GM12878 (cell line): ENCODE measurements around the gene NCKAP5. TPM values are rescaled to one million over a fixed set of nuclear protein-coding genes. Genes with fewer than 3 reads are reported as not detected.

Experiments used
- ATAC-seq: fragments of 200-7000 bp; cut with Tn5 transposase; 3 replicates; pipeline ENCODE4 v1.9.1; 2020; ENCODE audit warnings: mild to moderate bottlenecking, moderate library complexity
- BruUV-seq: library from RNA; stranded (reverse); fragments of 400-500 nt; replicated peaks from 2 replicates; lab custom pipeline; 2021; lab: Mats Ljungman, UMichigan
- CTCF ChIA-PET: fragments of 300-600 bp; sonication (Branson Sonifier 250); formaldehyde crosslinking; extraction: SDS; loops from one replicate; lab custom pipeline; 2021; ENCODE audit warnings: inconsistent platforms; lab: Yijun Ruan, JAX
- POLR2A ChIA-PET: fragments of 350-600 bp; formaldehyde crosslinking; extraction: SDS; loops from one replicate; lab custom pipeline; 2021; ENCODE audit warnings: inconsistent platforms; lab: Charles Lee
- RAD21 ChIA-PET: fragments of 300-600 bp; sonication (Branson Sonifier 250); formaldehyde crosslinking; loops from one replicate; lab custom pipeline; 2023; ENCODE audit warnings: antibody characterized with exemption; ENCODE audit not compliant: unreplicated experiment; lab: Charles Lee
- SMC1A ChIA-PET: fragments of 300-600 bp; sonication (Branson Sonifier 250); formaldehyde crosslinking; loops from one replicate; lab custom pipeline; 2023; ENCODE audit not compliant: unreplicated experiment, uncharacterized antibody; lab: Charles Lee
- DNase-seq: peaks from one replicate; pipeline ENCODE4 v3.0.0-alpha.2; 2011; ENCODE audit warnings: low read depth, low spot score
- FAIRE-seq: peaks from 3 replicates; lab custom pipeline; 2011; peaks lifted over from hg19 to GRCh38; lab: Jason Lieb, UNC
- H2AFZ ChIP-seq: 2 replicates; pipeline ENCODE4 v1.6.0; 2011; ENCODE audit warnings: low read depth, low read length, control low read depth; ENCODE audit not compliant: control insufficient read depth
- H3K27ac ChIP-seq: 2 replicates; pipeline ENCODE4 v1.5.1; 2011; ENCODE audit warnings: control low read depth; ENCODE audit not compliant: control insufficient read depth, insufficient read depth
- H3K27me3 ChIP-seq, 2 experiments: replicated peaks in 1 of 2; 2 replicates each; pipeline versions ENCODE4 v1.6.0 to v1.6.1; 2011; ENCODE audit warnings: low read length in 1 of 2; ENCODE audit not compliant: control insufficient read depth in 2 of 2, insufficient read depth in 2 of 2
- H3K36me3 ChIP-seq, 2 experiments: 2 replicates each; pipeline ENCODE4 v1.5.1; 2011; ENCODE audit warnings: low read length in 1 of 2; ENCODE audit not compliant: control insufficient read depth in 2 of 2, insufficient read depth in 2 of 2
- H3K4me1 ChIP-seq: 2 replicates; pipeline ENCODE4 v1.6.1; 2011; ENCODE audit warnings: mild to moderate bottlenecking, low read length, moderate library complexity, mixed read lengths; ENCODE audit not compliant: control insufficient read depth, insufficient read depth
- H3K4me2 ChIP-seq: 2 replicates; pipeline ENCODE4 v1.6.0; 2011; ENCODE audit warnings: control low read depth; ENCODE audit not compliant: control insufficient read depth, insufficient read depth
- H3K4me3 ChIP-seq: fragments of 200-600 bp; sonication (generic); 2 replicates; pipeline ENCODE4 v1.5.1; 2016
- H3K79me2 ChIP-seq: 2 replicates; pipeline ENCODE4 v1.6.0; 2011; ENCODE audit warnings: low read length; ENCODE audit not compliant: control insufficient read depth, insufficient read depth
- H3K9ac ChIP-seq: 2 replicates; pipeline ENCODE4 v1.8.0; 2011; ENCODE audit warnings: low read length, control low read depth, mixed read lengths; ENCODE audit not compliant: control insufficient read depth, insufficient read depth
- H3K9me3 ChIP-seq: replicated peaks from 3 replicates; pipeline ENCODE4 v1.5.1; 2011; ENCODE audit warnings: mild to moderate bottlenecking, low read length; ENCODE audit not compliant: control insufficient read depth, insufficient read depth
- H4K20me1 ChIP-seq: 2 replicates; pipeline ENCODE4 v1.6.0; 2011; ENCODE audit not compliant: control insufficient read depth, insufficient read depth
- ATF2 ChIP-seq: IDR thresholded peaks from 2 replicates; pipeline ENCODE4 v1.6.1; 2012; ENCODE audit warnings: low read length, inconsistent platforms
- CEBPB ChIP-seq, 2 experiments: fragments of 150-350 bp in 1 of 2; IDR thresholded peaks; 2 replicates each; pipeline ENCODE4 v1.6.1; 2012 to 2014; ENCODE audit warnings: low read depth in 2 of 2, low read length in 2 of 2, borderline replicate concordance in 1 of 2, inconsistent platforms in 1 of 2
- DPF2 ChIP-seq: fragments of 450-650 bp; IDR thresholded peaks from 2 replicates; pipeline ENCODE4 v1.6.1; 2017; ENCODE audit warnings: mild to moderate bottlenecking
- E4F1 ChIP-seq: fragments of 450-650 bp; IDR thresholded peaks from 2 replicates; pipeline ENCODE4 v1.6.1; 2018; ENCODE audit warnings: borderline replicate concordance, mild to moderate bottlenecking; ENCODE audit not compliant: partially characterized antibody
- ELK1 ChIP-seq: IDR thresholded peaks from 2 replicates; pipeline ENCODE4 v1.6.1; 2012; ENCODE audit warnings: low read depth, low read length, improper control_type of control experiment
- ESRRA ChIP-seq: IDR thresholded peaks from 2 replicates; pipeline ENCODE4 v1.6.1; 2012; ENCODE audit warnings: mild to moderate bottlenecking, low read length, improper control_type of control experiment
- GABPA ChIP-seq: IDR thresholded peaks from 2 replicates; pipeline ENCODE4 v1.6.1; 2014; ENCODE audit warnings: antibody characterized with exemption, low read depth, mild to moderate bottlenecking, inconsistent platforms
- KLF5 ChIP-seq: fragments of 450-650 bp; IDR thresholded peaks from 2 replicates; pipeline ENCODE4 v1.6.1; 2014; ENCODE audit warnings: mild to moderate bottlenecking; ENCODE audit not compliant: partially characterized antibody
- LARP7 ChIP-seq: fragments of 450-650 bp; IDR thresholded peaks from 2 replicates; pipeline ENCODE4 v1.6.1; 2017; ENCODE audit warnings: mild to moderate bottlenecking
- MEF2B ChIP-seq: fragments of 450-650 bp; IDR thresholded peaks from 2 replicates; pipeline ENCODE4 v1.6.1; 2018; ENCODE audit warnings: mild to moderate bottlenecking, moderate library complexity; ENCODE audit not compliant: partially characterized antibody, poor library complexity, severe bottlenecking
- NR2F1 ChIP-seq: fragments of 450-650 bp; conservative IDR thresholded peaks from 2 replicates; pipeline ENCODE4 v1.6.1; 2017; ENCODE audit warnings: mild to moderate bottlenecking
- SMAD1 ChIP-seq: fragments of 450-650 bp; IDR thresholded peaks from 2 replicates; pipeline ENCODE4 v1.6.1; 2018; ENCODE audit warnings: mild to moderate bottlenecking, low read depth; ENCODE audit not compliant: partially characterized antibody
- ZBTB40 ChIP-seq: fragments of 450-650 bp; IDR thresholded peaks from 2 replicates; pipeline ENCODE4 v1.6.1; 2016; ENCODE audit warnings: mild to moderate bottlenecking, moderate library complexity, borderline replicate concordance
- ZNF217 ChIP-seq: fragments of 450-650 bp; IDR thresholded peaks from 2 replicates; pipeline ENCODE4 v1.6.1; 2017; ENCODE audit warnings: antibody characterized with exemption, mild to moderate bottlenecking
- ZSCAN29 ChIP-seq: fragments of 450-650 bp; IDR thresholded peaks from 2 replicates; pipeline ENCODE4 v1.6.1; 2017; ENCODE audit warnings: mild to moderate bottlenecking, moderate library complexity
- WGBS: methylation state at CpG from one replicate; pipeline ENCODE4 v1.1.6; 2016; ENCODE audit warnings: low lambda C conversion rate; ENCODE audit not compliant: insufficient replicate concordance, insufficient coverage; ENCODE audit errors: missing lambda C conversion rate; 5-methylcytosine and 5-hydroxymethylcytosine counted together
- in situ Hi-C: fragments of 300-500 bp; cut with MboI; formaldehyde crosslinking; loops from 9 replicates; pipeline ENCODE4 v1.14.3; 2018; ENCODE audit warnings: mixed read lengths
- intact Hi-C: fragments of 100-400 bp; cut with micrococcal nuclease; formaldehyde crosslinking; loops from one replicate; pipeline ENCODE4 v1.14.2; 2022; ENCODE audit not compliant: unreplicated experiment
- polyA plus RNA-seq, 11 experiments: library from polyadenylated mRNA; depleted of rRNA in 4 of 11; unstranded in 6 of 11; stranded (reverse) in 5 of 11; fragments of >200 nt; fragmentation: Nextera tagmentation in 4 of 11; fragmentation: Illumina TruSeq in 1 of 11; extraction: Ambion mirVana in 4 of 11; extraction: Trizol in 1 of 11; gene quantifications; 1 replicate in 1 of 11; 2 replicates in 10 of 11; pipeline versions ENCODE4 v1.2.1 to v1.2.3, GENCODE V29; 2011 to 2016; ENCODE audit warnings: inconsistent platforms in 2 of 11, missing spikeins in 2 of 11, low read depth in 1 of 11
- total RNA-seq, 4 experiments: library from RNA; depleted of rRNA in 3 of 4; stranded (reverse); fragments of >200 nt in 3 of 4; fragmentation: Illumina TruSeq in 1 of 4; extraction: Trizol in 1 of 4; gene quantifications; 2 replicates each; pipeline versions ENCODE4 v1.2.1 to v1.2.3, GENCODE V29; 2013 to 2021

Gene NCKAP5
- total and polyA plus RNA-seq, 10 of the 15 experiments (the other 5 are each of a cell fraction or from before 2014, with no cell fraction given): 0.06 to 0.44 (median 0.16) TPM

GRCh38 chr2:132790207-132790785 lies 778.0 kb downstream of the NCKAP5 start (continued):
- TF ChIP-seq ATF2 (no peak), MEF2B (no peak), ESRRA (no peak), ZSCAN29 (no peak), NR2F1 (no peak), E4F1 (no peak), ELK1 (no peak)

GRCh38 chr2:132789066-132789465 lies 779.2 kb downstream of the NCKAP5 start:
- Histone ChIP-seq H4K20me1 (no peaks in the 10 kb centered on the region), H2AFZ (no peak overlapping the region), H3K9ac (no peak overlapping the region), H3K27me3 (no peaks in the 10 kb centered on the region), H3K4me2 (no peak overlapping the region), H3K27ac (no peak overlapping the region), H3K9me3 (no peaks in the 10 kb centered on the region), H3K79me2 (no peaks in the 10 kb centered on the region), H3K4me3 (no peak overlapping the region), H3K36me3 (no peaks in the 10 kb centered on the region), H3K4me1 (no peaks in the 10 kb centered on the region)
- intact Hi-C loops: no loop called here
- no TSS peak for BruUV-seq
- ATAC-seq: no peak
- ChIA-PET POLR2A (no interaction called here), SMC1A (interaction anchor here (0.8 kb wide), 1 partner anchor 16 kb away, joined by 4 read pairs; no protein-coding TSS in a partner anchor), CTCF (no interaction called here), RAD21 (no interaction called here)
- FAIRE-seq: no peak
- in situ Hi-C loops: no loop called here
- no peak for DNase-seq
- 0% methylated on average over 2 of the region's 2 CpGs for WGBS
- TF ChIP-seq ZBTB40 (no peak), ZNF217 (no peak), DPF2 (no peak), KLF5 (no peak), LARP7 (no peak), CEBPB (IDR thresholded peaks at IDR 0.05; ENCODE audit: borderline replicate concordance in 1 of 2, low read depth in 2 of 2, low read length in 2 of 2) (no peak), SMAD1 (no peak), GABPA (no peak)
